ENCODE data around the gene SOX5.

DNA sequence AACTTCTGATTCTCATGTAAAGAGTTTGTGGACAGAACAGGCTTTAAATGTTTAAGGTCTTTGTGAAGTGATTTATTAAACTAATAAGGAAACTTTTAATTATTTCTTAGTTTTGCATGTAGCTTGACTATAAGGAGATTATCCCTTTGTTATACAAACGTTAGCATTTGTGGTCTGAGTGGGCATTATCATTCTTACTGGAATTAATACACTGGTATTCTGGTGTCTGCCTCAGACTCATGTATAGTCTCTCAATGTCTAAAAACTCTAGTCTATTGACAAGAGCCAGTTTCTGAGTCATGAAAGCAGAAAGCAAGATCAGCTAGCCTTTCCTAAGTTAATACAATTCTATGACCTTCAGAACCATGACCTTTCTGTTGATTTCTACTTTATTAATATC is 51.3 kb downstream of the SOX5 start:
- TF ChIP-seq CTCF (IDR thresholded peaks at IDR 0.05) (no peak), POLR2A (IDR thresholded peaks at IDR 0.05) (no peak)
